BLaER1 treated with 17β-estradiol and CSF1 and Interleukin-3, amounts not matched to agents 10 nM and 100 nM (cell line): ENCODE measurements around the gene VSIG4.
A peak's percentile ranks its signal among the peaks of the same experiment; 100 is the strongest.

ENCODE experiments used
- H3K27ac ChIP-seq, 11 experiments: shearing (Covaris generic); formaldehyde crosslinking; 2 replicates each; pipeline ENCODE4 v1.8.1; 2022
- H3K27me3 ChIP-seq, 11 experiments: shearing (Covaris generic); formaldehyde crosslinking; 2 replicates each; pipeline ENCODE4 v1.8.1; 2022
- H3K36me3 ChIP-seq, 11 experiments: shearing (Covaris generic); formaldehyde crosslinking; 2 replicates each; pipeline ENCODE4 v1.8.1; 2022
- H3K4me1 ChIP-seq, 10 experiments: shearing (Covaris generic); formaldehyde crosslinking; 2 replicates each; pipeline ENCODE4 v1.8.1; 2022
- H3K4me2 ChIP-seq, 11 experiments: shearing (Covaris generic); formaldehyde crosslinking; 2 replicates each; pipeline ENCODE4 v1.8.1; 2022
- H3K4me3 ChIP-seq, 10 experiments: shearing (Covaris generic); formaldehyde crosslinking; 2 replicates each; pipeline ENCODE4 v1.8.1; 2022
- H3K9ac ChIP-seq, 11 experiments: shearing (Covaris generic); formaldehyde crosslinking; 2 replicates each; pipeline ENCODE4 v1.8.1; 2022
- H3K9me3 ChIP-seq, 11 experiments: shearing (Covaris generic); formaldehyde crosslinking; replicated peaks in 1 of 11; 2 replicates each; pipeline ENCODE4 v1.8.1; 2022
- H4K20me1 ChIP-seq, 11 experiments: shearing (Covaris generic); formaldehyde crosslinking; 2 replicates each; pipeline ENCODE4 v1.8.1; 2022
- Cebpa-rat ChIP-seq, 11 experiments: shearing (Covaris generic); IDR thresholded peaks; 2 replicates each; pipeline ENCODE4 v1.8.1; 2022

The VSIG4 gene

DNA sequence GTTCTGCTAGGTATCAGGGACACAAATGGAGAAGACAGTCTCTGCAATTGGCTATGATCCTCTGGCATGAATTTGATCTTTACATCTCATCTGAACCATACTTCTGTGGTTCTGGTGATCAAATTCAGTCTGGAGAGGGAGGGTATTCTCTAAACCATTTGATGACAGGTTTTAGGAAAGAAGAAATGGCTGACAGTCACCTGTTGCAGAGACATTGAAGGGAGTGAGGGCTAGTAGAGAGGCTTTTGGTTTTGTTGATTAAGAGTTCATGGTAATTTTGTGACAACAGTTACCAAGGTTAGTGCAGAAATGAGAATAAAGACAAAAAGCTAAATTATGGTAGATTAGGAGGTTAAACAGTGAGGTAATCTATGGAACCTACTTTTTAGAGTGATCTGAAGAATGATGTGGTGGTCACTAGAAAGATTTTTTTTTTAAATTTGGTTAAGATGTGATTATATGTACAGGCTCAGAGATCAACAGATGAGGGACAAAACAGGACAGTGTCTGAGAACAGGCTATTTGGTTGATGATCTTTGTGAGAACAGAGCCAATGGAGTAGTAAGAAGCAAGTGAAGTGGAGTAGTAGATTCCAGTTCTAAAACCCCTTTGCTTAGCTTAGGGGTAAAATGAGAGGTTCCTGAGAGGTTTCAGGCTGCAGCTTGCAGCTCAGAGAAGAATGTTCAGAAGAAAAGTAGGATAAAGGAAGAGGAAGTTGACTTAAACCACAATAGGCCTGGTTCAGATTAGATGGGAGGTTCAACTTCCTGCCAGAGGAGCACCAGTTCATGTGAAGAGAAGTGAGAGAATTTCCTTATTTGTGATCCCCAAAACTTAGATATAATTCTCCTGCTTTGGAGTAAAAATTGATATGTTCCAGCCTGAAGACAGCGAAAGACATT is 34.7 kb downstream of the VSIG4 start:
- Histone ChIP-seq H3K9me3 (peaks cover 3 to 33% (median 17%) of the 10 kb centered on the region in 11 experiments; a peak in 14 of 22 replicates), H3K27ac (peak overlapping the region; percentile 34 to 88 (median 80); a peak in 21 of 22 replicates), H3K4me2 (peak overlapping the region; percentile 58 to 84 (median 70)), H3K4me1 (peaks cover 29 to 97% (median 86%) of the 10 kb centered on the region in 10 experiments), H3K4me3 (peak overlapping the region in 3 of 10 experiments; percentile 2 to 10 (median 4); a peak in 2 of 20 replicates), H3K9ac (peak overlapping the region in 8 of 11 experiments; percentile 44 to 78 (median 69); a peak in 17 of 22 replicates), H4K20me1 (no peaks in the 10 kb centered on the region), H3K36me3 (peaks cover 0 to 6% (median 0%) of the 10 kb centered on the region in 11 experiments; a peak in 1 of 22 replicates), H3K27me3 (peaks cover 0 to 19% (median 8%) of the 10 kb centered on the region in 11 experiments; a peak in 11 of 22 replicates)
- no peak for TF ChIP-seq Cebpa-rat (IDR thresholded peaks at IDR 0.05)

- H4K20me1 ChIP-seq, result no peaks in the 10 kb centered on the region
Measured at GRCh38 chrX:66002824-66003680, 36.8 kb downstream of the VSIG4 start.

GRCh38 chrX:66001596-66001995 is 38.3 kb downstream of the VSIG4 start:
- no peaks in the 10 kb centered on the region for H3K36me3 ChIP-seq
- H3K27me3 ChIP-seq, result peaks cover 0 to 38% (median 16%) of the 10 kb centered on the region in 11 experiments; a peak in 12 of 22 replicates
- H4K20me1 ChIP-seq, result no peaks in the 10 kb centered on the region
- H3K4me3 ChIP-seq, result no peak overlapping the region
- TF ChIP-seq Cebpa-rat (IDR thresholded peaks at IDR 0.05), result no peak
- peaks cover 0 to 14% (median 0%) of the 10 kb centered on the region in 11 experiments; a peak in 3 of 22 replicates for H3K9me3 ChIP-seq
- peak overlapping the region in 1 of 11 experiments; percentile 13; a peak in 1 of 22 replicates for H3K9ac ChIP-seq
- peak overlapping the region in 9 of 11 experiments; percentile 44 to 84 (median 71); a peak in 15 of 22 replicates for H3K4me2 ChIP-seq
- peaks cover 29 to 99% (median 84%) of the 10 kb centered on the region in 10 experiments for H3K4me1 ChIP-seq
- peak overlapping the region in 10 of 11 experiments; percentile 21 to 88 (median 82); a peak in 16 of 22 replicates for H3K27ac ChIP-seq

More at GRCh38 chrX:66002824-66003680, 36.8 kb downstream of the VSIG4 start:
- peak overlapping the region in 10 of 11 experiments; percentile 35 to 88 (median 82); a peak in 19 of 22 replicates for H3K27ac ChIP-seq
- peaks cover 0 to 6% (median 0%) of the 10 kb centered on the region in 11 experiments; a peak in 1 of 22 replicates for H3K36me3 ChIP-seq
- peaks cover 29 to 97% (median 90%) of the 10 kb centered on the region in 10 experiments for H3K4me1 ChIP-seq
- H3K4me2 ChIP-seq, result peak overlapping the region; percentile 37 to 84 (median 70)
- peaks cover 0 to 31% (median 16%) of the 10 kb centered on the region in 11 experiments; a peak in 12 of 22 replicates for H3K27me3 ChIP-seq
- H3K9me3 ChIP-seq, result peaks cover 2 to 21% (median 10%) of the 10 kb centered on the region in 11 experiments; a peak in 13 of 22 replicates
- TF ChIP-seq Cebpa-rat (IDR thresholded peaks at IDR 0.05), result no peak
- peak overlapping the region in 8 of 11 experiments; percentile 3 to 52 (median 36); a peak in 9 of 22 replicates for H3K9ac ChIP-seq
- H3K4me3 ChIP-seq, result peak overlapping the region in 1 of 10 experiments; percentile 6; a peak in 2 of 20 replicates

DNA sequence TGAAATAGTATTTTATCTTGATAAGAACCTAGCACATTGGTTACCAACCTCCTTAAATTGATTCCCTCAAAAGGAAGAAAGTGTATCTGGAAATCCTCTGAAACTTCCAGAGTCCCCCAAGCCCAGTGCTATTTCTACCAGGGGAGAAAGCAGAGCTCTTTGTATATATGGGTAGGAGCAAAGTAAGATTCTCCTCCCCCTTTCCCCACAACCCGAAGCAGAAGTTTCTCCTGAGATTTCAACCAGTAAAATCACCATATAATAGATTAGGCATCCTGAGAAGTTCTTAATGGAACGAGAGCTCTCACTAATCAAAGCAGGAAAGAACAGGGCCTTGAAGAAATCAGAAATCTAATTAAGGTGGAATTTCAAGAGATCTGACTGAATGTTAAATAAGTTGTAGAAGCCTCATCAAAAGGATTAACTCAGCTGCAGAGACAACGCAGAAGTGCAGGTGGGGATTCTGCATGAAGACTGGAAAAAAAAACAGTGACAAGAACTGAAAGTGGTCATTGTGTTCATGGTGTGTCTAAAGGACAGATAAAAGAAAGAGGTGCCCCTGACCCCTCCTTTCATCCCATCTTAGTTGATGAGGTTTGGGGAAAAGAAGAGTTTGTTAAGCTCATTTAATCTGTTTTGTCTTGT is 39.1 kb downstream of the VSIG4 start:
- Histone ChIP-seq H3K9me3 (peaks cover 0 to 14% (median 0%) of the 10 kb centered on the region in 11 experiments; a peak in 3 of 22 replicates), H3K27me3 (peaks cover 0 to 38% (median 16%) of the 10 kb centered on the region in 11 experiments; a peak in 12 of 22 replicates), H3K4me3 (0 out of 20 replicates have a peak overlapping the region, but pooled peaks of 1 of the 10 experiments have one; percentile 6), H3K36me3 (no peaks in the 10 kb centered on the region), H3K27ac (peak overlapping the region in 8 of 11 experiments; percentile 21 to 88 (median 82); a peak in 13 of 22 replicates), H3K4me2 (peak overlapping the region in 9 of 11 experiments; percentile 3 to 84 (median 70); a peak in 14 of 22 replicates), H3K4me1 (peaks cover 24 to 100% (median 80%) of the 10 kb centered on the region in 10 experiments), H4K20me1 (no peaks in the 10 kb centered on the region), H3K9ac (peak overlapping the region in 4 of 11 experiments; percentile 9 to 69 (median 29); a peak in 3 of 22 replicates)
- TF ChIP-seq Cebpa-rat (IDR thresholded peaks at IDR 0.05), result no peak

DNA sequence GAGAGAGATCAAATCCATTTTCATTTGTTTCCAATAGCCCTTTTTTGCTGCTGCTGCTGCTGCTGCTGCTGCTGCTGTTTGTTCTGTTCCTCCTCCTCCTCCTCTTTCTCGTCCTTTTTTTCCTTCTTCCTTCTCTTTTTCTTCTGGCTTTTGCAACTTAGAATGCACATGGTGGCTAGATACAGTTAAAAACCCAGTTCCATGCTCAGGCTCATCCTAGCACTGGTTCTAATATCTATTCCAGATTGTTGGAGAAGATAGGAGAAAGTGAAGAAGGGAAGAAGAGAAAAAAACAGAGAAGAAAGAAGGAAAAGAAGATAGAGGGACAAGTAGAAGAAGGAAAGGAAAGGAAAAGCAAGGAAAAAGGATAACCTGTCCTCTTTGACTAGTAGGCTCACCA is 39.7 kb downstream of the VSIG4 start:
- H4K20me1 ChIP-seq, result no peaks in the 10 kb centered on the region
- H3K9me3 ChIP-seq, result peaks cover 0 to 15% (median 0%) of the 10 kb centered on the region in 11 experiments; a peak in 3 of 22 replicates
- peak overlapping the region in 3 of 11 experiments; percentile 18 to 69 (median 40); a peak in 3 of 22 replicates for H3K9ac ChIP-seq
- H3K36me3 ChIP-seq, result no peaks in the 10 kb centered on the region
- peak overlapping the region in 8 of 11 experiments; percentile 0 to 84 (median 70); a peak in 14 of 22 replicates for H3K4me2 ChIP-seq
- H3K4me1 ChIP-seq, result peaks cover 18 to 100% (median 77%) of the 10 kb centered on the region in 10 experiments
- H3K4me3 ChIP-seq, result 0 out of 20 replicates have a peak overlapping the region, but pooled peaks of 1 of the 10 experiments have one; percentile 6
- no peak for TF ChIP-seq Cebpa-rat (IDR thresholded peaks at IDR 0.05)
- peaks cover 0 to 38% (median 16%) of the 10 kb centered on the region in 11 experiments; a peak in 12 of 22 replicates for H3K27me3 ChIP-seq
- peak overlapping the region in 7 of 11 experiments; percentile 21 to 88 (median 85); a peak in 11 of 22 replicates for H3K27ac ChIP-seq

DNA sequence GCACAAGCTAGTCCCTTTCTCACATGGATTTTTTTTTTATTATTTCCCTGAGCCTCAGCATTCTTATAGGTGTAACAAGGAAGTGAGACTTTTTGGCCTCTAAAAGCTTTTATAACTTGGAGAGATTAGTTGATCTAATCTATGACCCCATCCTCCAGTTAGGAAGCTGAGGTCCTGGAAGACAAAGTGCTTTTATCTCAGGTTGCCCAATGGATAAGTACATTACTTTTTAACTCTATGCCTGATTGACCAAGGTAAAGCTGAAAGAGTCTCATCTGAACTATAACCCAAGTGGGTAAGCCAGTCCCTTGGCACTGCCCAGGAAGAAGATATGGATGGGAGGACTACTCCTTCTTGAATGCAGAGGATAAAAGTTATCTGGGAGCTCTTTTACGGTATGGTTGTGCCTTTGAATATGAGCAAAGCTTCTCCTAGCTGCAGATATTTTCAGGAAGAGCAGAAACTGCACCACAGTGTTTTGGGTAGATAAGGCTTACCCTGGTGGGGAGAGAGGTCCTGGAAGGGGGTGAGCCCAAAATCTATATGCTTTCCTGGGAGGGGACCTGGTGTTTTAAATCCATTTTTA is 40.2 kb downstream of the VSIG4 start:
- Histone ChIP-seq H3K4me1 (peaks cover 13 to 100% (median 71%) of the 10 kb centered on the region in 10 experiments), H4K20me1 (no peaks in the 10 kb centered on the region), H3K36me3 (no peaks in the 10 kb centered on the region), H3K4me2 (peak overlapping the region in 8 of 11 experiments; percentile 0 to 84 (median 70); a peak in 14 of 22 replicates), H3K27ac (peak overlapping the region in 5 of 11 experiments; percentile 79 to 88 (median 85); a peak in 11 of 22 replicates), H3K9ac (peak overlapping the region in 3 of 11 experiments; percentile 7 to 69 (median 40); a peak in 3 of 22 replicates), H3K4me3 (no peak overlapping the region), H3K27me3 (peaks cover 0 to 43% (median 17%) of the 10 kb centered on the region in 11 experiments; a peak in 12 of 22 replicates), H3K9me3 (peaks cover 0 to 20% (median 0%) of the 10 kb centered on the region in 11 experiments; a peak in 3 of 22 replicates)
- TF ChIP-seq Cebpa-rat (IDR thresholded peaks at IDR 0.05), result no peak
